ENCODE results near the gene STX8. TPM values are rescaled to one million over a fixed set of nuclear protein-coding genes. Genes with fewer than 3 reads are reported as not detected.
A peak's percentile ranks its signal among the peaks of the same experiment; 100 is the strongest.

Gene STX8
- total RNA-seq, 1 donor from 2014 or later: 57.8 TPM

GRCh38 chr17:9512323-9513168 lies 63.1 kb downstream of the STX8 start:
- H3K4me3 ChIP-seq (ENCODE audit: low read depth, low read length): no peak overlapping the region
- DNase-seq (ENCODE audit: low read depth): peak; percentile 29
- TF ChIP-seq, protein P1, sequence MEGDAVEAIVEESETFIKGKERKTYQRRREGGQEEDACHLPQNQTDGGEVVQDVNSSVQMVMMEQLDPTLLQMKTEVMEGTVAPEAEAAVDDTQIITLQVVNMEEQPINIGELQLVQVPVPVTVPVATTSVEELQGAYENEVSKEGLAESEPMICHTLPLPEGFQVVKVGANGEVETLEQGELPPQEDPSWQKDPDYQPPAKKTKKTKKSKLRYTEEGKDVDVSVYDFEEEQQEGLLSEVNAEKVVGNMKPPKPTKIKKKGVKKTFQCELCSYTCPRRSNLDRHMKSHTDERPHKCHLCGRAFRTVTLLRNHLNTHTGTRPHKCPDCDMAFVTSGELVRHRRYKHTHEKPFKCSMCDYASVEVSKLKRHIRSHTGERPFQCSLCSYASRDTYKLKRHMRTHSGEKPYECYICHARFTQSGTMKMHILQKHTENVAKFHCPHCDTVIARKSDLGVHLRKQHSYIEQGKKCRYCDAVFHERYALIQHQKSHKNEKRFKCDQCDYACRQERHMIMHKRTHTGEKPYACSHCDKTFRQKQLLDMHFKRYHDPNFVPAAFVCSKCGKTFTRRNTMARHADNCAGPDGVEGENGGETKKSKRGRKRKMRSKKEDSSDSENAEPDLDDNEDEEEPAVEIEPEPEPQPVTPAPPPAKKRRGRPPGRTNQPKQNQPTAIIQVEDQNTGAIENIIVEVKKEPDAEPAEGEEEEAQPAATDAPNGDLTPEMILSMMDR (conservative IDR thresholded peaks at IDR 0.05; ENCODE audit: low read depth, low read length): no peak

- DNase-seq (ENCODE audit: low read depth): no peak
- no peak overlapping the region for H3K4me3 ChIP-seq (ENCODE audit: low read depth, low read length)
- TF ChIP-seq, protein P1 (conservative IDR thresholded peaks at IDR 0.05; ENCODE audit: low read depth, low read length): no peak
Measured at GRCh38 chr17:9509236-9509816, 66.3 kb downstream of the STX8 start.

GRCh38 chr17:9499041-9499440 lies 76.6 kb downstream of the STX8 start:
- no peak for DNase-seq (ENCODE audit: low read depth)
- H3K4me3 ChIP-seq (ENCODE audit: low read depth, low read length): no peak overlapping the region
- TF ChIP-seq, protein P1 (conservative IDR thresholded peaks at IDR 0.05; ENCODE audit: low read depth, low read length): no peak

DNA sequence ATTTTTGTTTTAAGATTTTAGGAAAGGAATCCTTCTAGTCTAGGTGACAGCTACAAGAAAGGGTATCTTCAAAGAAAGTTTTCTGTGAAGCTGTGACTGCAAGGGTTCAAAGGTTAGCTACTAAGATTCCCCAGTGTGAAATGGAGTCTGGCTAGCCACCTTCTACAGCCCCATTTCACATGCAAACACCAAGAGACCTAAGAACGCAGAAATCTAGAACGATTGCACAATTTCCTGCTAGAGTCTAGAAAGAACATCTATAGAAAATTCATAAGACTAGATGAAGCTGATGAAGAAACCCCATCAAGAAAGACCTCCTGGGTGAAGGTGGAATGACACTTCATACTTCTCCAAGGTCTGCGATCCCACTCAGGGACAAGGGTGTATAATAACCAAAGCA lies 77.1 kb downstream of the STX8 start:
- TF ChIP-seq, protein P1 (conservative IDR thresholded peaks at IDR 0.05; ENCODE audit: low read depth, low read length): no peak
- no peak for DNase-seq (ENCODE audit: low read depth)
- no peak overlapping the region for H3K4me3 ChIP-seq (ENCODE audit: low read depth, low read length)

- TF ChIP-seq, protein P1 (conservative IDR thresholded peaks at IDR 0.05; ENCODE audit: low read depth, low read length): no peak
- no peak overlapping the region for H3K4me3 ChIP-seq (ENCODE audit: low read depth, low read length)
- DNase-seq (ENCODE audit: low read depth): no peak
Measured at GRCh38 chr17:9488556-9488955, 87.1 kb downstream of the STX8 start.

GRCh38 chr17:9487406-9487805 lies 88.2 kb downstream of the STX8 start:
- TF ChIP-seq, protein P1 (conservative IDR thresholded peaks at IDR 0.05; ENCODE audit: low read depth, low read length): no peak
- no peak overlapping the region for H3K4me3 ChIP-seq (ENCODE audit: low read depth, low read length)
- no peak for DNase-seq (ENCODE audit: low read depth)

All from epithelial cell of proximal tubule (primary cell).